K562 (cell line): ENCODE data around the gene TAF10. TPM values are rescaled to one million over a fixed set of nuclear protein-coding genes. Genes with fewer than 3 reads are reported as not detected.

Experiments
- BACH1 ChIP-seq: fragments of 200-800 bp; sonication (Bioruptor generic); IDR thresholded peaks from 2 replicates; pipeline ENCODE4 v1.6.1; 2016; ENCODE audit warnings: missing genetic modification characterization, missing compliant biosample characterization
- CCAR2 ChIP-seq: fragments of 200-400 bp; formaldehyde crosslinking; IDR thresholded peaks from 2 replicates; pipeline ENCODE4 v1.6.1; 2017; ENCODE audit warnings: mild to moderate bottlenecking, low read depth, low read length
- CSDE1 ChIP-seq, 2 experiments: fragments of 450-650 bp; IDR thresholded peaks; 2 replicates each; pipeline ENCODE4 v1.6.1; 2016; ENCODE audit warnings: mild to moderate bottlenecking in 1 of 2
- ELF2 ChIP-seq: fragments of 250-450 bp; sonication (Bioruptor Pico); IDR thresholded peaks from 2 replicates; pipeline ENCODE4 v1.5.0; 2021; ENCODE audit warnings: mild to moderate bottlenecking
- FOXO4 ChIP-seq: fragments of 450-650 bp; formaldehyde crosslinking; IDR thresholded peaks from 2 replicates; pipeline ENCODE4 v1.4.0; 2020; ENCODE audit warnings: mild to moderate bottlenecking, moderate library complexity
- HBP1 ChIP-seq: fragments of 450-650 bp; formaldehyde crosslinking; IDR thresholded peaks from 2 replicates; pipeline ENCODE4 v1.4.0; 2022; ENCODE audit warnings: missing genetic modification characterization
- HMBOX1 ChIP-seq: sonication (generic); IDR thresholded peaks from 2 replicates; pipeline ENCODE4 v1.6.1; 2016
- KLF10 ChIP-seq: fragments of 250-450 bp; sonication (Bioruptor Pico); IDR thresholded peaks from 2 replicates; pipeline ENCODE4 v1.6.1; 2021; ENCODE audit warnings: matching md5 sums
- KLF16 ChIP-seq: IDR thresholded peaks from 2 replicates; pipeline ENCODE4 v1.6.1; 2016; ENCODE audit warnings: antibody characterized with exemption
- NFE2L1 ChIP-seq: fragments of 450-650 bp; IDR thresholded peaks from 2 replicates; pipeline ENCODE4 v1.6.1; 2016; ENCODE audit warnings: missing genetic modification characterization, low read depth, mild to moderate bottlenecking, missing compliant biosample characterization, moderate library complexity, borderline replicate concordance
- POLR3G ChIP-seq: IDR thresholded peaks from 2 replicates; pipeline ENCODE4 v1.6.1; 2011; ENCODE audit not compliant: insufficient read length, insufficient replicate concordance; ENCODE audit errors: extremely low read depth
- RBBP5 ChIP-seq: fragments of 200-600 bp; sonication (generic); IDR thresholded peaks from 2 replicates; pipeline ENCODE4 v1.6.1; 2012; ENCODE audit warnings: borderline replicate concordance, mild to moderate bottlenecking, low read length, control low read depth, inconsistent platforms; ENCODE audit not compliant: insufficient read depth, poor library complexity, severe bottlenecking
- SMARCB1 ChIP-seq: IDR thresholded peaks from 2 replicates; pipeline ENCODE4 v1.6.1; 2011; ENCODE audit warnings: improper control_type of control experiment, low read depth; ENCODE audit not compliant: insufficient read length
- SRSF3 ChIP-seq: fragments of 200-400 bp; formaldehyde crosslinking; IDR thresholded peaks from 2 replicates; pipeline ENCODE4 v1.6.1; 2016; ENCODE audit warnings: mild to moderate bottlenecking, low read length, moderate library complexity; ENCODE audit not compliant: insufficient read depth
- TFE3 ChIP-seq: fragments of 450-650 bp; formaldehyde crosslinking; IDR thresholded peaks from 2 replicates; pipeline ENCODE4 v1.4.0; 2020; ENCODE audit warnings: mild to moderate bottlenecking, mixed read lengths
- ZBTB34 ChIP-seq: fragments of 250-450 bp; sonication (Bioruptor Pico); IDR thresholded peaks from 2 replicates; pipeline ENCODE4 v1.8.0; 2021; ENCODE audit warnings: mild to moderate bottlenecking, moderate library complexity
- ZFP30 ChIP-seq: fragments of 250-450 bp; sonication (Bioruptor Pico); IDR thresholded peaks from 2 replicates; pipeline ENCODE4 v1.8.0; 2022; ENCODE audit warnings: moderate library complexity, mild to moderate bottlenecking, inconsistent platforms, borderline replicate concordance
- ZKSCAN1 ChIP-seq: fragments of 150-350 bp; IDR thresholded peaks from 2 replicates; pipeline ENCODE4 v1.6.1; 2016; ENCODE audit warnings: low read depth, low read length
- ZNF23 ChIP-seq: fragments of 250-450 bp; sonication (Bioruptor Pico); IDR thresholded peaks from 2 replicates; pipeline ENCODE4 v1.4.0; 2020; ENCODE audit warnings: mild to moderate bottlenecking
- ZNF282 ChIP-seq: sonication (generic); formaldehyde crosslinking; IDR thresholded peaks from 2 replicates; pipeline ENCODE4 v1.8.1; 2023; ENCODE audit warnings: missing genetic modification reagents
- ZNF507 ChIP-seq: conservative IDR thresholded peaks from 2 replicates; pipeline ENCODE4 v1.6.1; 2017; ENCODE audit warnings: missing genetic modification characterization, missing compliant biosample characterization
- ZNF778 ChIP-seq: fragments of 450-650 bp; formaldehyde crosslinking; IDR thresholded peaks from 2 replicates; pipeline ENCODE4 v1.4.0; 2020; ENCODE audit warnings: mild to moderate bottlenecking, moderate library complexity
- polyA plus RNA-seq, 8 experiments: library from polyadenylated mRNA; depleted of rRNA in 4 of 8; stranded (reverse) in 5 of 8; unstranded in 3 of 8; fragments of >200 nt; fragmentation: Nextera tagmentation in 2 of 8; fragmentation: Illumina TruSeq in 1 of 8; extraction: Ambion mirVana in 2 of 8; extraction: Trizol in 1 of 8; gene quantifications; 2 replicates each; pipeline versions ENCODE4 v1.2.1 to v1.2.3, GENCODE V29; 2011 to 2014; ENCODE audit warnings: inconsistent platforms in 1 of 8, missing spikeins in 1 of 8
- total RNA-seq, 7 experiments: library from RNA; depleted of rRNA in 6 of 7; stranded (reverse); fragments of >200 nt in 6 of 7; fragmentation: Illumina TruSeq in 2 of 7; extraction: Trizol in 2 of 7; gene quantifications; 2 replicates each; pipeline versions ENCODE4 v1.2.1 to v1.2.3, GENCODE V29; 2011 to 2021; ENCODE audit warnings: low replicate concordance in 1 of 7

Gene TAF10
- total and polyA plus RNA-seq, 9 of the 15 experiments (the other 6 are each of a cell fraction or from before 2014, with no cell fraction given): 19.5 to 197 (median 121) TPM

GRCh38 chr11:6619004-6619745, 7.2 kb upstream of the TAF10 start, which contains the start of gene TPP1 (continued):
- TF ChIP-seq FOXO4 (CRISPR knock-in tag): no peak
- no peak for TF ChIP-seq CSDE1 (IDR thresholded peaks at IDR 0.05)
- no peak for TF ChIP-seq KLF10
- TF ChIP-seq ZNF282 (CRISPR knock-in tag): no peak
- TF ChIP-seq POLR3G: no peak
- no peak for TF ChIP-seq SMARCB1
- TF ChIP-seq TFE3 (CRISPR knock-in tag): peak; percentile 95
- TF ChIP-seq ZKSCAN1: no peak
- TF ChIP-seq CCAR2: no peak
- TF ChIP-seq ZNF507 (tag): no peak
- no peak for TF ChIP-seq ZNF778 (CRISPR knock-in tag)
- TF ChIP-seq KLF16: no peak
- no peak for TF ChIP-seq SRSF3
- TF ChIP-seq RBBP5: no peak
- TF ChIP-seq ZNF23: no peak
- no peak for TF ChIP-seq ZFP30 (CRISPR knock-in tag)
- no peak for TF ChIP-seq NFE2L1 (tag)
- TF ChIP-seq BACH1: no peak
- no peak for TF ChIP-seq ZBTB34 (CRISPR knock-in tag)
- TF ChIP-seq HMBOX1: no peak
- TF ChIP-seq HBP1 (CRISPR knock-in tag): no peak
- peak; percentile 71; the same call in 1 of the 2 replicates for TF ChIP-seq ELF2 (CRISPR knock-in tag)
